Stimulated activated CD4-positive, alpha-beta T cell treated with anti-CD3 and anti-CD28 coated beads, Interleukin-4, amount 100 ng/mL, for 48 hours (primary cell): Measurements from ENCODE around the gene RBFOX2.
"Not testable (repeated sequence)": the region's sequence is repeated elsewhere in the genome, so short reads cannot be mapped to it uniquely, and the experiment has no call there.

Experiments used
- DNase-seq, 2 donors: peaks; one replicate each; pipeline ENCODE4 v3.0.0-alpha.2; 2020; ENCODE audit warnings: low read depth in 2 of 2

RBFOX2 gene

GRCh38 chr22:36008565-36008964 lies 20.1 kb downstream of the RBFOX2 start:
- no peak for DNase-seq

- no peak for DNase-seq
Observed at GRCh38 chr22:36008131-36008530, 20.5 kb downstream of the RBFOX2 start.

GRCh38 chr22:36003972-36004674 lies 24.5 kb downstream of the RBFOX2 start:
- DNase-seq = no peak

GRCh38 chr22:36002718-36003260 lies 25.8 kb downstream of the RBFOX2 start:
- no peak for DNase-seq

- no peak for DNase-seq
Observed at GRCh38 chr22:36002084-36002483, 26.5 kb downstream of the RBFOX2 start.

GRCh38 chr22:35998748-35999147 lies 29.9 kb downstream of the RBFOX2 start:
- no peak for DNase-seq

GRCh38 chr22:35997438-35997837 lies 31.2 kb downstream of the RBFOX2 start:
- no peak for DNase-seq

- DNase-seq = no peak
Observed at GRCh38 chr22:35996596-35996995, 32.0 kb downstream of the RBFOX2 start.

- DNase-seq = no peak
Observed at GRCh38 chr22:35995772-35996171, 32.9 kb downstream of the RBFOX2 start.

GRCh38 chr22:35995348-35995747 lies 33.3 kb downstream of the RBFOX2 start:
- no peak for DNase-seq

- not testable (repeated sequence) for DNase-seq
Observed at GRCh38 chr22:35993727-35994126, 34.9 kb downstream of the RBFOX2 start.

GRCh38 chr22:35993048-35993714 lies 35.4 kb downstream of the RBFOX2 start:
- no peak for DNase-seq

- DNase-seq = no peak
Observed at GRCh38 chr22:35991168-35991567, 37.5 kb downstream of the RBFOX2 start.

- DNase-seq = no peak
Observed at GRCh38 chr22:35988030-35988429, 40.6 kb downstream of the RBFOX2 start.

GRCh38 chr22:35987487-35987886 lies 41.1 kb downstream of the RBFOX2 start:
- no peak for DNase-seq

- DNase-seq = no peak
Observed at GRCh38 chr22:35986088-35986487, 42.5 kb downstream of the RBFOX2 start.

- no peak for DNase-seq
Observed at GRCh38 chr22:35985371-35985770, 43.3 kb downstream of the RBFOX2 start.

GRCh38 chr22:35984183-35985175 lies 44.1 kb downstream of the RBFOX2 start:
- DNase-seq = no peak

GRCh38 chr22:35981900-35982299 lies 46.7 kb downstream of the RBFOX2 start:
- DNase-seq = no peak

GRCh38 chr22:35978889-35979288 lies 49.7 kb downstream of the RBFOX2 start:
- no peak for DNase-seq

GRCh38 chr22:35978201-35978600 lies 50.4 kb downstream of the RBFOX2 start:
- no peak for DNase-seq

- no peak for DNase-seq
Observed at GRCh38 chr22:35977136-35977535, 51.5 kb downstream of the RBFOX2 start.
